ENCODE measurements around the gene YPEL2.

The YPEL2 gene

DNA sequence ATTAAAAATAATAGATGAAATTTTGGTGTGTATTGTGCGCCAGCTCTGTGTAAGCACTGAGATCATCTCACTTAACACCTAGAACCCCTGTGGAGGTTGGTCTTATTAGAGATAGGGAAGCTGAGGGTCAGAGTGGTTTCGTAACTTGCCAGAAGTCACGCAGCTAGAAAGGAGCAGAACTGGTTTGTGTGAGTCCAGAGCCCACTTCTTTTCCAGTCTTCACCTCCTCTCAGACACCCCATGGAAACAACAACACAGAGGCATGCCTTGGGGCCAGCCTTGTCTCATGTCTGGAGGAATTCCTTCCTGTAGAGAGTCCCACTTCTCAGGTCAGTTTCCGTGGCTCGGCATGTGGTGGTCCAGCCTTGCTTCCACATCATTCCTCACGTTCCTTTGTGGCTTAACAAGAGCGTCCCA lies 16.5 kb downstream of the YPEL2 start:
- peaks cover 5 to 68% (median 13%) of the 10 kb centered on the region in 10 experiments; a peak in 18 of 20 replicates for H3K4me1 ChIP-seq
- H3K36me3 ChIP-seq = peaks cover 0 to 47% (median 2%) of the 10 kb centered on the region in 11 experiments; a peak in 12 of 22 replicates
- peak overlapping the region in 5 of 11 experiments; percentile 14 to 55 (median 47); a peak in 10 of 22 replicates for H3K4me2 ChIP-seq
- no peak overlapping the region for H3K9ac ChIP-seq
- no peak overlapping the region for H3K27ac ChIP-seq
- H3K9me3 ChIP-seq (replicated peaks in 1 of 11) = peaks cover 0 to 2% (median 0%) of the 10 kb centered on the region in 11 experiments; a peak in 2 of 22 replicates
- no peaks in the 10 kb centered on the region for H3K27me3 ChIP-seq
- peaks cover 12 to 100% (median 89%) of the 10 kb centered on the region in 11 experiments; a peak in 20 of 22 replicates for H4K20me1 ChIP-seq
- TF ChIP-seq Cebpa-rat (IDR thresholded peaks at IDR 0.05) = no peak
- H3K4me3 ChIP-seq = no peak overlapping the region

- no peak overlapping the region for H3K27ac ChIP-seq
- peak overlapping the region in 2 of 11 experiments; percentile 14 to 25; a peak in 1 of 22 replicates for H3K4me2 ChIP-seq
- H3K9me3 ChIP-seq (replicated peaks in 1 of 11) = peaks cover 0 to 8% (median 0%) of the 10 kb centered on the region in 11 experiments; a peak in 2 of 22 replicates
- H4K20me1 ChIP-seq = peaks cover 8 to 100% (median 89%) of the 10 kb centered on the region in 11 experiments; a peak in 20 of 22 replicates
- H3K4me1 ChIP-seq = peaks cover 5 to 80% (median 15%) of the 10 kb centered on the region in 10 experiments; a peak in 17 of 20 replicates
- TF ChIP-seq Cebpa-rat (IDR thresholded peaks at IDR 0.05) = no peak
- H3K36me3 ChIP-seq = peaks cover 0 to 55% (median 12%) of the 10 kb centered on the region in 11 experiments; a peak in 15 of 22 replicates
- no peak overlapping the region for H3K9ac ChIP-seq
- no peak overlapping the region for H3K4me3 ChIP-seq
- no peaks in the 10 kb centered on the region for H3K27me3 ChIP-seq
These were observed 17.7 kb downstream of the YPEL2 start for GRCh38 chr17:59349178-59349577.

GRCh38 chr17:59353106-59353854 lies 21.8 kb downstream of the YPEL2 start:
- Histone ChIP-seq H3K9ac (no peak overlapping the region), H3K4me1 (peaks cover 8 to 76% (median 19%) of the 10 kb centered on the region in 10 experiments), H3K27me3 (no peaks in the 10 kb centered on the region), H4K20me1 (peaks cover 0 to 100% (median 75%) of the 10 kb centered on the region in 11 experiments; a peak in 20 of 22 replicates), H3K9me3 (replicated peaks in 1 of 11) (peaks cover 0 to 18% (median 5%) of the 10 kb centered on the region in 11 experiments; a peak in 8 of 22 replicates), H3K4me2 (0 out of 22 replicates have a peak overlapping the region, but pooled peaks of 1 of the 11 experiments have one; percentile 3), H3K27ac (no peak overlapping the region), H3K4me3 (no peak overlapping the region), H3K36me3 (peaks cover 4 to 64% (median 30%) of the 10 kb centered on the region in 11 experiments; a peak in 17 of 22 replicates)
- no peak for TF ChIP-seq Cebpa-rat (IDR thresholded peaks at IDR 0.05)

GRCh38 chr17:59353936-59354755 lies 22.7 kb downstream of the YPEL2 start:
- H3K27ac ChIP-seq = no peak overlapping the region
- H3K9ac ChIP-seq = no peak overlapping the region
- H3K4me2 ChIP-seq = 0 out of 22 replicates have a peak overlapping the region, but pooled peaks of 2 of the 11 experiments have one; percentile 3 to 5
- H3K4me1 ChIP-seq = peaks cover 13 to 70% (median 20%) of the 10 kb centered on the region in 10 experiments; a peak in 19 of 20 replicates
- peaks cover 4 to 70% (median 30%) of the 10 kb centered on the region in 11 experiments; a peak in 17 of 22 replicates for H3K36me3 ChIP-seq
- peaks cover 0 to 100% (median 81%) of the 10 kb centered on the region in 11 experiments; a peak in 20 of 22 replicates for H4K20me1 ChIP-seq
- H3K4me3 ChIP-seq = no peak overlapping the region
- H3K27me3 ChIP-seq = no peaks in the 10 kb centered on the region
- H3K9me3 ChIP-seq (replicated peaks in 1 of 11) = peaks cover 0 to 18% (median 5%) of the 10 kb centered on the region in 11 experiments; a peak in 8 of 22 replicates
- TF ChIP-seq Cebpa-rat (IDR thresholded peaks at IDR 0.05) = no peak

DNA sequence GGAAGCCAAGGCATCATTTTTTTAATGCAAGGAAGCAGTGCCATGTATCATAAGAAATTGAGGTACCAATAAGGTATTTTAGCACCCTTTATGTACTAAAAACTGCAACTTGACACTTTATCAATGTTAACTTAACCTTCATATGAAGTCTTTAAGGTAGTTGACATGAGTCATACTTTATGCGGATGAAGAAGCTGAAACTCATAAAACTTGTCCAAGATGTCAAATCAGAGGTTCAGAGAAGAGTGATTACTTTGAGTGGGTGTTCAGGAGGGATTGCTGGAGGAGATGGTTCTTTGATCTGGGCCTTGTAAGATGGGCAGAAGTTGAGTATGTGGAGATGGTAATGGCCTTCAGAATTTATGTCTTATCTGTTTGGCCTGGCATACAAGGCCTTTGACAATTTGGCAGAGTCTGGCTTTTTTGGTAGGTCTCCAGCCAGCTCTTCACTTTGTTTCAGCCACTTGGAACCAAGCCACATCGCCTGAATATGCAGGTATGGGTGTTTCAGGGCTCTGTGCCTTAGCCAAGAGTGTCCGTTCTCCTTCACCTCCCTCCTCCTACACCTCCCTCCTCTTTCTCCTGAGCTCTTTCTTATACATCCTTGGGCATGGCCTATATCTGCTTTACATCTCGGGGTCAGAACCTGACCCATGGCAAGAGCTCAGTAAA lies 23.7 kb downstream of the YPEL2 start:
- Histone ChIP-seq H3K4me2 (peak overlapping the region in 1 of 11 experiments; percentile 13; a peak in 1 of 22 replicates), H3K9me3 (replicated peaks in 1 of 11) (peaks cover 0 to 18% (median 5%) of the 10 kb centered on the region in 11 experiments; a peak in 8 of 22 replicates), H3K9ac (no peak overlapping the region), H3K36me3 (peaks cover 4 to 78% (median 30%) of the 10 kb centered on the region in 11 experiments; a peak in 17 of 22 replicates), H3K4me3 (no peak overlapping the region), H3K4me1 (peaks cover 5 to 60% (median 20%) of the 10 kb centered on the region in 10 experiments; a peak in 19 of 20 replicates), H4K20me1 (peaks cover 0 to 100% (median 74%) of the 10 kb centered on the region in 11 experiments; a peak in 20 of 22 replicates), H3K27ac (no peak overlapping the region), H3K27me3 (no peaks in the 10 kb centered on the region)
- TF ChIP-seq Cebpa-rat (IDR thresholded peaks at IDR 0.05) = no peak

- peaks cover 4 to 85% (median 30%) of the 10 kb centered on the region in 11 experiments; a peak in 17 of 22 replicates for H3K36me3 ChIP-seq
- H3K9me3 ChIP-seq (replicated peaks in 1 of 11) = peaks cover 0 to 18% (median 5%) of the 10 kb centered on the region in 11 experiments; a peak in 8 of 22 replicates
- H3K27me3 ChIP-seq = no peaks in the 10 kb centered on the region
- TF ChIP-seq Cebpa-rat (IDR thresholded peaks at IDR 0.05) = no peak
- no peak overlapping the region for H3K9ac ChIP-seq
- H3K4me2 ChIP-seq = peak overlapping the region in 1 of 11 experiments; percentile 13; a peak in 1 of 22 replicates
- H3K4me1 ChIP-seq = peaks cover 7 to 59% (median 24%) of the 10 kb centered on the region in 10 experiments
- peaks cover 0 to 100% (median 67%) of the 10 kb centered on the region in 11 experiments; a peak in 20 of 22 replicates for H4K20me1 ChIP-seq
- H3K27ac ChIP-seq = no peak overlapping the region
- H3K4me3 ChIP-seq = no peak overlapping the region
These were observed 24.4 kb downstream of the YPEL2 start for GRCh38 chr17:59355702-59356325.

DNA sequence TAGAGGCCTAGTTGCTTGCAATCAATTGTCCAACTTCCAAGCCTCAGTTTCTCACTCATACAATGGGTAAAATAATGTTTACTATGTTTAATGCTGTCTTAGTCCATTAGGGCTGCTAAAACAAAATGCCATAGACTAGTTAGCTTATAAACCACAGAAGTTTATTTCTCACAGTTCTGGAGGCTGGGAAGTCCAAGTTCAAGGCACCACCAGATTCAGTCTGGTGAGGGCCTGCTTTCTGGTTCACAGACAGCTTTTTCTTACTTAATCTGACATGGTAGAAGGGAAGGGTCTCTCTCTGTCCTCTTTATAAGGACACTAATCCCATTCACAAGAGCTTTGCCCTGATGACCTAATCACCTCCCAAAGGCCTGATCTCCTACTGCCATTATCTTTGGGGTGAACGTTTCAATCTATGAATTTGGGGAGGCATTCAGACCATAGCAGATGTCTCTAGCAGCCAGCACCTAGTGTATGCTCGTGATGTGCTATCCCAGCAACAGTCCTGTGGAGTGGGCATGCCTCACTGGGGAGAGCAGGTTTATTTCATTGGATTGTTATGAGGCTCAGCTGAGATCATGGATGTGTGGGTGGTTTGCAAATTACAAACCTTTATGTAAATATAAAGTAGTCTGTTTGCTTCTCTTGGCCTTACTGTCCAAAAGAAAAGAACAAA lies 25.2 kb downstream of the YPEL2 start:
- Histone ChIP-seq H3K27me3 (no peaks in the 10 kb centered on the region), H3K9ac (no peak overlapping the region), H3K36me3 (peaks cover 4 to 88% (median 30%) of the 10 kb centered on the region in 11 experiments; a peak in 17 of 22 replicates), H3K4me2 (no peak overlapping the region), H3K4me1 (peaks cover 16 to 62% (median 31%) of the 10 kb centered on the region in 10 experiments), H3K9me3 (replicated peaks in 1 of 11) (peaks cover 0 to 18% (median 5%) of the 10 kb centered on the region in 11 experiments; a peak in 8 of 22 replicates), H4K20me1 (peaks cover 3 to 100% (median 64%) of the 10 kb centered on the region in 11 experiments; a peak in 20 of 22 replicates), H3K27ac (no peak overlapping the region), H3K4me3 (no peak overlapping the region)
- TF ChIP-seq Cebpa-rat (IDR thresholded peaks at IDR 0.05) = no peak
